ENCODE results near the gene IL16.
A peak's percentile ranks its signal among the peaks of the same experiment; 100 is the strongest.

The IL16 gene

DNA sequence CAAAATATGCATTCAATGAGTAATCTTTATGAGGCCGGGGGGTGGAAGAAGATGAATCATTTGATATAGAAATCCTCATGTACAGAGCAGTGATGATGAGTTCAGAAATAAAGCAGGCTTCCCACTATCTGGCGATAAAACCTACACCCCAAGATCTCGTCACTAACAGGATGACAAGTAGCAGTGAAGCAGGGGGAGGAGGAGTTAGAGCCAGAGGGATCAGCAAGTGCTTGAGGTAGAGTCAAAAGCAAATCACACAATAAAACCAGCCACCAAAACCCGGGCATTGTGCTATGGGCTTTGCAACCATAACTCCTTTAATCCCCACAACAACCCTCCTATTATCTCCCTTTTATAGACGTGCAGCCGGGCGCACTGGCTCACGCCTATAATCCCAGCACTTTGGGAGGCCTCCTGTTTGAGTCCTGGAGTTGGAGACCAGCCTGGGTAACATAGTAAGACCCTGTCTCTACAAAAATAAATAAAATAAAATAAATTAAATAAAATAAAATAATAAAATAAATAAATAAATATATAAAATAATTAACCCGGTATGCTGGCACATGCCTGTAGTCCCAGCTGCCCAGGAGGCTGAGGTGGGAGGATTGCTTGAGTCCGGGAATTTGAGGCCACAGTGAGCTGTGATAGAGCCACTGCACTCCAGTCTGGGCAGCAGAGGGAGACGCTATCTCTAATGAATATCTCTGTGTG lies 74.3 kb downstream of the IL16 start:
- DNase-seq (ENCODE audit: extremely low spot score, insufficient read length, low read depth) = no peak
- FAIRE-seq = no peak

- DNase-seq (ENCODE audit: extremely low spot score, insufficient read length, low read depth) (no peak), FAIRE-seq (no peak)
These were observed 75.3 kb downstream of the IL16 start for GRCh38 chr15:81271761-81272644.

DNA sequence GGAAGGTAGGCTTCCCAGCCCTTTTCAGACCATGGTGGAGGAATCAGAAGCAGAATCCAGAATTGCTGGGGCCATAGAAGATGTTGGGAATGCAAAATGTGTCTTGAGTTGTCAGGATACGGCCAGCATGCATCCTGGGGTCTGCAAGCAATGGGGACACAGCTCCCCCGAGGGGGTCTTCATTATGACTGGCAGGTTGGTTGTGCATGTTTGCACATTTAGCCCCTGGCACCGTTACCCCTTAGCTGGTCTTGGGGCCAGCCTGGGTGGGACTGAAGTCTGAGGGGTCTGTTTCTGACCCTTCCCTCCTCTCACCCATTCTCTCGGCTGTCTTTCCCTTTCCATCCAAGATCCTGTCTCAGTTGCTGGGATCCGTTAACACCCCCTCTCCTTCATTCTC lies 76.5 kb downstream of the IL16 start:
- no peak for DNase-seq (ENCODE audit: extremely low spot score, insufficient read length, low read depth)
- no peak for FAIRE-seq

GRCh38 chr15:81273855-81274254 lies 77.2 kb downstream of the IL16 start:
- no peak for DNase-seq (ENCODE audit: extremely low spot score, insufficient read length, low read depth)
- no peak for FAIRE-seq

DNA sequence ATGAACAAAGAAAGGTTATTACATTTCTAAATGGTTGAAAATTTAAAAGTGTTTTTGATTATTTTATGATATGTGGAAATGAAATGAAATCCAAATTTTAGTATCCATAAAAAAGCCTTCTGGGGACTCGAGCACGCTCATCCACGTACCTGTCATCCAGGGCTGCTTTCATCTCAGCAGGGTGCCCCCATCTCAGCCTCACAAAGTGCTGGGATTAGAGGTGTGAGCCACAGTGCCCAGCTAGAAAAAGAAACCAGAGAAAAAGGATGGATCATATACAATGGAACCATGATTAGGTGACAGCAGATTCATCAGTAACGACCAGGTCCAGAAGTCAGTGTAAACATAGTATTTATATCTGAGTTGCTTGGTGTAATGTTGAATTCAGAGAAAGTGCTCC lies 77.6 kb downstream of the IL16 start:
- DNase-seq (ENCODE audit: extremely low spot score, insufficient read length, low read depth) = no peak
- no peak for FAIRE-seq

- FAIRE-seq (peak; percentile 97), DNase-seq (ENCODE audit: extremely low spot score, insufficient read length, low read depth) (peak; percentile 71)
These were observed 78.4 kb downstream of the IL16 start for GRCh38 chr15:81274931-81275707.

GRCh38 chr15:81275711-81276392 lies 79.2 kb downstream of the IL16 start:
- FAIRE-seq = peak; percentile 38
- no peak for DNase-seq (ENCODE audit: extremely low spot score, insufficient read length, low read depth)

DNA sequence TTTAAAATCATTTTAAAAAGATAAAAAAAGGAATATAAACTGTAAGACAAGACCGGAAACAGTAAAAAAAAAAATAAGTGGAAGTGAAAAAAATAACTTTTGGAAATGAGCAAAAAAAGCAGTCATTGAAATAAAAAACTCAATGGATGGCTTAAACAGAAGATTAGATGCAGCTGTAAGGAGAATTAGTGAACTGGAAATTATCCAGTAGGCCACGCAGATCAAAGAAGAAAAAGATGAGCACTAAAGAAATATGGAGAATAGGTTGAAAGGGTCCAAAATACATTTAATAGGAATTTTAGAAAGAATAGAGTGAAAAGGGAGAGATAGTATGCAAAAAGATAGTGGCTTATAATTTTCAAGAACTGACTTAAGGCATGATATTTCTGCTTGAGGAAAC lies 80.3 kb downstream of the IL16 start:
- FAIRE-seq = no peak

GRCh38 chr15:81277851-81278250 lies 81.2 kb downstream of the IL16 start:
- no peak for FAIRE-seq
- no peak for DNase-seq (ENCODE audit: extremely low spot score, insufficient read length, low read depth)

More for the DNA sequence above, 80.3 kb downstream of the IL16 start:
- no peak for DNase-seq (ENCODE audit: extremely low spot score, insufficient read length, low read depth)

GRCh38 chr15:81278306-81279029 lies 81.8 kb downstream of the IL16 start:
- FAIRE-seq (no peak), DNase-seq (ENCODE audit: extremely low spot score, insufficient read length, low read depth) (no peak)

DNA sequence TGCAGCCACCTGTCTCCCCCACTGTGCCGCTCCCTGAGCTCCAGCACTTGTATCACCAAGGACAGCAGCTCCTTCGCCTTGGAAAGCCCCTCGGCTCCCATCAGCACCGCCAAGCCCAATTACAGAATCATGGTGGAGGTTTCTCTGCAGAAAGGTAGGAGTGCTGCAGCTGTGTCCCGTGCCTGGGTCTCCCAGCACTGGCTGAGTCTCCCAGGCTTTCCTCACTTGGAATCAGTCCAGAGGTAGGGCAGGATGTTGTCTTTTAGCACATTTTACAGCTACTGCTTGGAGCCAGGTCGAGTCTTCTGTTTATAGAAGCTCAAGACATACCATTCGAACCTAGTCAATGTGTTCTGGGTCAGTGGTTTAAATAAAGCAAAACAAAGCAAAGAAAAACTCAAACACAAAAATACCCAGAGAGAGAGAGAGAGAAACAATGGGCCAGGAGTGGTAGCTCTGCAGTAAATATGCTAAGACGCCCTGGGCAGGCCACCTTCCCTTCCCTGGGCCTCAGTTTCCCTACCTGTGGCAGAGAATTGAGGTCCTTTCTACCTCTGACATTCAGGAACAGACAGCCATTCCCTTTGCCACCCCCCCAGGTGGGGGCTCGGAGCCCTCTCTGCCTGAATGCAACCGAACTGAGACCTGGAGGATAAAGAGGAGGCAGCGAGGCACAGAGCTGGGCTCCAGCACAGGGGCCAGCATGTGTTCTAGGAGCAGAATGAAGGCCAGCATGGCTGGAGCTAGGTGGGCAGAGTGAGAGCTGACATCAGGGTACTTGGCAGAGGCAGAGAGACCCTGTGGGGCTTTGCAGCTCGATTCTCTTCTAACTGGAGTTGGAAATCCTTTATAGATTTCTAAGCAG lies 83.2 kb downstream of the IL16 start:
- no peak for FAIRE-seq
- DNase-seq (ENCODE audit: extremely low spot score, insufficient read length, low read depth) = no peak

GRCh38 chr15:81280696-81281455 lies 84.2 kb downstream of the IL16 start:
- no peak for FAIRE-seq

GRCh38 chr15:81281456-81281735 lies 84.7 kb downstream of the IL16 start:
- DNase-seq (ENCODE audit: extremely low spot score, insufficient read length, low read depth) (no peak), FAIRE-seq (no peak)

More at GRCh38 chr15:81280696-81281455, 84.2 kb downstream of the IL16 start:
- DNase-seq (ENCODE audit: extremely low spot score, insufficient read length, low read depth) = no peak

GRCh38 chr15:81281766-81282605 lies 85.3 kb downstream of the IL16 start:
- FAIRE-seq (no peak), DNase-seq (ENCODE audit: extremely low spot score, insufficient read length, low read depth) (no peak)

GRCh38 chr15:81282606-81282895 lies 85.9 kb downstream of the IL16 start:
- DNase-seq (ENCODE audit: extremely low spot score, insufficient read length, low read depth) (no peak), FAIRE-seq (no peak)

DNA sequence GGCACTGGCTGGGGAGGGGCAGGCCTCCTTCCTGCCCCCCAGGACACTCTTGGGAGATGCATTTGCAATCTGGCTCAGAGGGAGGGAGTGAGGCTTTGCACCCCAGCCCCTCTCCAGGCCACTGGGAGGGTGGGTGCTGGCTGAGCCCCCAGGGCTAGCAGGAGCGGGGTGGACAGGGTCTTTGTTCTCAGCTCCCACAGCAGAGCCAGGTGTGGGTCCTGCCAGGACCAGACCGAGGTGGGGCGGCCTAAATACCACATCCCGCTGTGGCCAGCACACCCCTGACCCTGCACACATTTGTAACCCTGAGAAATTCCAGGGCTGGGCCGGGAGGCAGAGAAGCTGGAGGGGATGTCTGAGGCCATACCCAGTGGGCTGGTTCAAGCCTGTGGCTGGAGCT lies 86.2 kb downstream of the IL16 start:
- DNase-seq (ENCODE audit: extremely low spot score, insufficient read length, low read depth) = no peak
- FAIRE-seq = no peak

DNA sequence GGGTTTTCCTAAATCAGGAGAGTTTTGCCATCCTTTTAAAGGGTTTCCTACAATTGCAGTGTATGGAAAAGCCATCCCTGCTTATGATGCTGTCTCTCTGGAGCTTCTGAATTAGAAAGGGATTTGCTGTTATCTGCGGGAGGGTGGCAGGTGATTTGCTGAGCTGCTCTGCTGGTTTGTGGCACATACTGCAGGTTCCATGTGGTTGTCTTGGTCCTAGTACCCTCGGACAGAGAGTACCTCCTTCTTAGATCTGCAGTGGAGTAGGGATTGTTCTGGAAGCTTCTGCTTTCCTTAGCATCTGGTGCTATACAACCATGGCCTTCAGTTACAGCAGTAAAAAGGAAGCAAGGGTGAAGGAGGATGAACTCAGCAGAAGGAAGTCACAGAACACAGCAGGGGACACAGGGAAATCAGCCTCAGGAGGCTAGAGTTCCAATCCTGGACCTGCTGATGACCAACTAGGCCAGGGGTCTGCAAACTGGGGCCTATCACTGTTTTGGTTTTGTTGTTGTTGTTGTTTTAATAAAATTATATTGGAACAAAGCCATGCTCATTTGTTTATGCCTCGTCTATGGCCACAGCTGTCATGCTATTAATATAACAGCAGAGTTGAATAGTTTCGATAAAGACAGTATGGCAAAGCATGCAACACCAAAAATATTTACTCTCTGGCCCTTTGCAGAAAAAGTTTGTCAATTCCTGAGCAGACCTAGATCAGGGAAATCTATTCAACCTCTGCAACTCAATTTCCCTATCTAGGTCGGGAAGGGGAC lies 87.8 kb downstream of the IL16 start:
- DNase-seq (ENCODE audit: extremely low spot score, insufficient read length, low read depth) (no peak), FAIRE-seq (peak; percentile 83)
